ENCODE data around the gene SPAG16. TPM values are rescaled to one million over a fixed set of nuclear protein-coding genes. Genes with fewer than 3 reads are reported as not detected.

Gene SPAG16
- total RNA-seq, 1 experiment from 2014 or later = 16.0 TPM

DNA sequence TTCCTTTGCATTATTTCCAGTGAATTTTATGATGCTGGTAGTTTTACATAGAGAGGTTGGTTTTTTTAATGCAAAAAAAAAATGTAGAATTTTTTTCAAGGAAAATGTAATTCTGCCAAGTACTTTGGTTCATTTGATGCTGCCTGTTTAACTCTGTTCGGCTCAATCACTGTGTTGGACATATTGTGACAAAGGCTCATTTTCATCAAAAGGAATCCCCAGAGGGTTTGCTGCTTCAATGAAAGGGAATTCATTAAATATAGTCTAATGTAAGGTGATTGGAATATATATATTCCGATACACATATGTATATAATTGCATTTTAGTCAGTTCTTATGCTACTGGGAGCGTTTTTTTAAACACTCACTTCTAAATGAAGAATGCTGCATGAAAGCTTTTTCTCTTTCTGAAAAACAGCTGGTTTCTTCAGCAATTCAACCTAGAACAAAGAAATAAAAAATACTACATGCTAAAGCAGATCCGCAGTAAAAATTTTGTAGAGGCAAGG, 812.0 kb downstream of the SPAG16 start:
- H3K27ac Mint-ChIP-seq = no peak overlapping the region
- H3K27me3 Mint-ChIP-seq (ENCODE audit: low read depth) = no peaks in the 10 kb centered on the region
- ChIA-PET CTCF (no interaction called here), POLR2A (no interaction called here)
- no peaks in the 10 kb centered on the region for H3K9me3 Mint-ChIP-seq
- ATAC-seq (no peak), DNase-seq (ENCODE audit: low spot score) (no peak)
- peaks cover 2% of the 10 kb centered on the region for H3K4me1 Mint-ChIP-seq
- no peaks in the 10 kb centered on the region for H3K36me3 Mint-ChIP-seq
- no peak for TF ChIP-seq ATF1 (CRISPR knock-in tag; IDR thresholded peaks at IDR 0.05)
- TF ChIP-seq, protein P1, sequence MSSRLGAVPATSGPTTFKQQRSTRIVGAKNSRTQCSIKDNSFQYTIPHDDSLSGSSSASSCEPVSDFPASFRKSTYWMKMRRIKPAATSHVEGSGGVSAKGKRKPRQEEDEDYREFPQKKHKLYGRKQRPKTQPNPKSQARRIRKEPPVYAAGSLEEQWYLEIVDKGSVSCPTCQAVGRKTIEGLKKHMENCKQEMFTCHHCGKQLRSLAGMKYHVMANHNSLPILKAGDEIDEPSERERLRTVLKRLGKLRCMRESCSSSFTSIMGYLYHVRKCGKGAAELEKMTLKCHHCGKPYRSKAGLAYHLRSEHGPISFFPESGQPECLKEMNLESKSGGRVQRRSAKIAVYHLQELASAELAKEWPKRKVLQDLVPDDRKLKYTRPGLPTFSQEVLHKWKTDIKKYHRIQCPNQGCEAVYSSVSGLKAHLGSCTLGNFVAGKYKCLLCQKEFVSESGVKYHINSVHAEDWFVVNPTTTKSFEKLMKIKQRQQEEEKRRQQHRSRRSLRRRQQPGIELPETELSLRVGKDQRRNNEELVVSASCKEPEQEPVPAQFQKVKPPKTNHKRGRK (CRISPR knock-in tag; IDR thresholded peaks at IDR 0.05; ENCODE audit: borderline replicate concordance) = no peak
- TF ChIP-seq ZNF219 (CRISPR knock-in tag; IDR thresholded peaks at IDR 0.05; ENCODE audit: borderline replicate concordance) = no peak
- no peak for TF ChIP-seq E2F4 (CRISPR knock-in tag; IDR thresholded peaks at IDR 0.05; ENCODE audit: borderline replicate concordance, low read depth)
- TF ChIP-seq, protein P2, sequence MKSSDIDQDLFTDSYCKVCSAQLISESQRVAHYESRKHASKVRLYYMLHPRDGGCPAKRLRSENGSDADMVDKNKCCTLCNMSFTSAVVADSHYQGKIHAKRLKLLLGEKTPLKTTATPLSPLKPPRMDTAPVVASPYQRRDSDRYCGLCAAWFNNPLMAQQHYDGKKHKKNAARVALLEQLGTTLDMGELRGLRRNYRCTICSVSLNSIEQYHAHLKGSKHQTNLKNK (CRISPR knock-in tag; IDR thresholded peaks at IDR 0.05) = no peak
- TF ChIP-seq ELF4 (CRISPR knock-in tag; IDR thresholded peaks at IDR 0.05; ENCODE audit: low read depth) = no peak
- no peak for TF ChIP-seq TEAD1 (CRISPR knock-in tag; IDR thresholded peaks at IDR 0.05)
- no peak for TF ChIP-seq ZNF671 (CRISPR knock-in tag; IDR thresholded peaks at IDR 0.05)
- TF ChIP-seq ZBTB21 (CRISPR knock-in tag; IDR thresholded peaks at IDR 0.05; ENCODE audit: borderline replicate concordance) = no peak
- no peak for TF ChIP-seq RORB (CRISPR knock-in tag; IDR thresholded peaks at IDR 0.05)
- TF ChIP-seq USF2 (CRISPR knock-in tag; IDR thresholded peaks at IDR 0.05) = no peak
- TF ChIP-seq FOXP1 (CRISPR knock-in tag; IDR thresholded peaks at IDR 0.05; ENCODE audit: borderline replicate concordance) = no peak
- TF ChIP-seq TEAD4 (CRISPR knock-in tag; IDR thresholded peaks at IDR 0.05) = no peak
- TF ChIP-seq USF1 (CRISPR knock-in tag; IDR thresholded peaks at IDR 0.05) = no peak
- TF ChIP-seq CTCF (IDR thresholded peaks at IDR 0.05) = no peak
- TF ChIP-seq ZNF281 (CRISPR knock-in tag; IDR thresholded peaks at IDR 0.05) = no peak
- TF ChIP-seq SMAD3 (CRISPR knock-in tag; IDR thresholded peaks at IDR 0.05; ENCODE audit: borderline replicate concordance) = no peak
- no peak overlapping the region for H3K4me3 Mint-ChIP-seq
